Measurements from ENCODE around the gene GAB4.
"Not testable (repeated sequence)": the region's sequence is repeated elsewhere in the genome, so short reads cannot be mapped to it uniquely, and the experiment has no call there.

DNA sequence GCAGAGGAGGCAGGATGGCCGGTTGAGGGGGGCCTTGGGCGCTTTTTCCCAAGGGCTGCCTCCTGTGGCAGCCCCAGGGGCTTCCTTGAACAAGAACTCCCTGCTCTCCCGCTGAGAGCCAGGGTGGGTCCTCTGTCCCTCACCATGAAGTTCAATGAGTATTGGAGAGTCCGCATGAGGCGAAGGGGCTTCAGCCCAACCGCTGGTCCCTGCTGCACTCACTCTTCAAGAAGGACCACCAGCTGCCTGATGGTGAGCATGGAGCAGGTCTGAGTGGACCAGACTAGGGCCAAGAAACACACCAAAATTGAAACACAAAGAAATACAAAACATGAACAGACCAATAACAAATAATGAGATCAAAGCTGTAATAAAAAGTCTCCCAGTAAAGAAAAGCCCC, 7.5 kb upstream of the GAB4 start:
- TF ChIP-seq, protein P1, sequence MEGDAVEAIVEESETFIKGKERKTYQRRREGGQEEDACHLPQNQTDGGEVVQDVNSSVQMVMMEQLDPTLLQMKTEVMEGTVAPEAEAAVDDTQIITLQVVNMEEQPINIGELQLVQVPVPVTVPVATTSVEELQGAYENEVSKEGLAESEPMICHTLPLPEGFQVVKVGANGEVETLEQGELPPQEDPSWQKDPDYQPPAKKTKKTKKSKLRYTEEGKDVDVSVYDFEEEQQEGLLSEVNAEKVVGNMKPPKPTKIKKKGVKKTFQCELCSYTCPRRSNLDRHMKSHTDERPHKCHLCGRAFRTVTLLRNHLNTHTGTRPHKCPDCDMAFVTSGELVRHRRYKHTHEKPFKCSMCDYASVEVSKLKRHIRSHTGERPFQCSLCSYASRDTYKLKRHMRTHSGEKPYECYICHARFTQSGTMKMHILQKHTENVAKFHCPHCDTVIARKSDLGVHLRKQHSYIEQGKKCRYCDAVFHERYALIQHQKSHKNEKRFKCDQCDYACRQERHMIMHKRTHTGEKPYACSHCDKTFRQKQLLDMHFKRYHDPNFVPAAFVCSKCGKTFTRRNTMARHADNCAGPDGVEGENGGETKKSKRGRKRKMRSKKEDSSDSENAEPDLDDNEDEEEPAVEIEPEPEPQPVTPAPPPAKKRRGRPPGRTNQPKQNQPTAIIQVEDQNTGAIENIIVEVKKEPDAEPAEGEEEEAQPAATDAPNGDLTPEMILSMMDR (IDR thresholded peaks at IDR 0.05; ENCODE audit: poor library complexity), result not testable (repeated sequence)
- TF ChIP-seq EZH2 (IDR thresholded peaks at IDR 0.05; ENCODE audit: borderline replicate concordance), result not testable (repeated sequence)

Data from hepatocyte (in vitro differentiated cells).